Right cardiac atrium (tissue), 5 donors: ENCODE results near the gene SEC23B. TPM values are rescaled to one million over a fixed set of nuclear protein-coding genes. Genes with fewer than 3 reads are reported as not detected.
"Not testable (repeated sequence)": the region's sequence is repeated elsewhere in the genome, so short reads cannot be mapped to it uniquely, and the experiment has no call there.

Experiments
- ATAC-seq, 2 donors: fragments of 200-7000 bp; cut with Tn5 transposase; one replicate each; pipeline versions ENCODE4 v1.8.0 to v1.9.1; 2020; ENCODE audit warnings: moderate library complexity in 2 of 2, mild to moderate bottlenecking in 1 of 2
- DNase-seq, 3 donors: peaks; one replicate each; pipeline ENCODE4 v3.0.0-alpha.2; 2020
- H3K27ac ChIP-seq: one replicate; pipeline ENCODE4 v1.5.1; 2013; ENCODE audit warnings: mild to moderate bottlenecking, low read length, control low read depth, moderate library complexity
- H3K27me3 ChIP-seq: one replicate; pipeline ENCODE4 v1.6.1; 2013; ENCODE audit not compliant: control insufficient read depth, insufficient read depth
- H3K4me1 ChIP-seq: one replicate; pipeline ENCODE4 v1.6.1; 2013; ENCODE audit warnings: low read length; ENCODE audit not compliant: control insufficient read depth, insufficient read depth
- H3K4me3 ChIP-seq: one replicate; pipeline ENCODE4 v1.5.1; 2013; ENCODE audit warnings: low read length, control low read depth
- H3K9me3 ChIP-seq: one replicate; pipeline ENCODE4 v1.6.1; 2013; ENCODE audit warnings: low read length; ENCODE audit not compliant: control insufficient read depth
- WGBS: extraction: QIAGEN DNeasy Blood & Tissue Kit; methylation state at CpG from one replicate; pipeline ENCODE4 v1.1.7; 2013; 5-methylcytosine and 5-hydroxymethylcytosine counted together
- intact Hi-C, 4 donors: fragments of 100-400 bp; cut with DNase I; formaldehyde crosslinking; loops; one replicate each; pipeline versions ENCODE4 v1.11.0 to v1.14.0; 2022 to 2023
- polyA plus RNA-seq: library from polyadenylated mRNA; stranded (reverse); fragments of 200-250 nt; gene quantifications from one replicate; pipeline ENCODE4 v1.2.3, GENCODE V29; 2013
- total RNA-seq, 4 donors: library from RNA; stranded (reverse); fragmentation: NEBNext Ultra II Directional; extraction: Animal tissue kit (Norgen Biotek cat#: 25700); gene quantifications; one replicate each; pipeline ENCODE4 v1.2.1, GENCODE V29; 2021
- donor health status: healthy with polysubstance abuse.
- donor health status: DM: no; HTN: yes; CAD: no.
- donor health status: DM: no; HTN: no; CAD: no.
- donor health status: DM: no; HTN: yes; CAD: no; lungs with severe emphysema.
- donor health status: DM: yes; HTN: yes; CAD: no.

The SEC23B gene
- total and polyA plus RNA-seq, 5 donors = 4.3 to 23.9 (median 14.1) TPM

GRCh38 chr20:18524646-18525045 is 16.9 kb downstream of the SEC23B start:
- WGBS = 100% methylated on average over 1 of the region's 1 CpG
- ATAC-seq = no peak
- intact Hi-C loops = no loop called here

GRCh38 chr20:18526761-18527160 is 19.0 kb downstream of the SEC23B start:
- intact Hi-C loops, H3K27me3 ChIP-seq, DNase-seq, ATAC-seq, H3K9me3 ChIP-seq, H3K27ac ChIP-seq, H3K4me1 ChIP-seq, H3K4me3 ChIP-seq: not testable (repeated sequence)
- WGBS = 81% methylated on average over 14 of the region's 14 CpGs

More at GRCh38 chr20:18524646-18525045, 16.9 kb downstream of the SEC23B start:
- H3K27ac ChIP-seq = no peak overlapping the region
- no peaks in the 10 kb centered on the region for H3K27me3 ChIP-seq
- no peaks in the 10 kb centered on the region for H3K4me1 ChIP-seq
- no peak overlapping the region for H3K4me3 ChIP-seq
- DNase-seq = no peak
- H3K9me3 ChIP-seq = no peaks in the 10 kb centered on the region

DNA sequence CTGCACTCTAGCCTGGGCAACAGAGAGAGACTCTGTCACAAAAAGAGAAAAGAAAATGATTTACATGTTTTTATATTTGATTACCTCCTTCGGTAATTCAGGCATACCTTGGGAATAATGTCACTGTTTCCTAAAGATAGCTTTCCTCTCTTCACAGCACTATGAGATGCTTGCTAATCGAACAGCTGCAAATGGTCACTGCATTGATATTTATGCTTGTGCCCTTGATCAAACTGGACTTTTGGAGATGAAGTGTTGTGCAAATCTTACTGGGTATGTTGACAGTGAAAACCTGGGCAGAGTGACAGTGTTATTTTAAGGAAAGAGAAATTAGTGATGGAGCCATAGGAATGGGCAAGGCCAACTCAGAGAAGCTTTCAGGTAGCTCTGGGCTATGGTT is 19.6 kb downstream of the SEC23B start:
- 89% methylated on average over 2 of the region's 2 CpGs for WGBS
- Histone ChIP-seq H3K27ac (no peak overlapping the region), H3K4me1 (no peaks in the 10 kb centered on the region), H3K27me3 (no peaks in the 10 kb centered on the region), H3K4me3 (no peak overlapping the region), H3K9me3 (no peaks in the 10 kb centered on the region)
- DNase-seq (no peak), ATAC-seq (no peak)
- intact Hi-C loops = no loop called here

GRCh38 chr20:18527836-18528235 is 20.1 kb downstream of the SEC23B start:
- intact Hi-C loops = no loop called here
- WGBS = 97% methylated on average over 2 of the region's 2 CpGs

DNA sequence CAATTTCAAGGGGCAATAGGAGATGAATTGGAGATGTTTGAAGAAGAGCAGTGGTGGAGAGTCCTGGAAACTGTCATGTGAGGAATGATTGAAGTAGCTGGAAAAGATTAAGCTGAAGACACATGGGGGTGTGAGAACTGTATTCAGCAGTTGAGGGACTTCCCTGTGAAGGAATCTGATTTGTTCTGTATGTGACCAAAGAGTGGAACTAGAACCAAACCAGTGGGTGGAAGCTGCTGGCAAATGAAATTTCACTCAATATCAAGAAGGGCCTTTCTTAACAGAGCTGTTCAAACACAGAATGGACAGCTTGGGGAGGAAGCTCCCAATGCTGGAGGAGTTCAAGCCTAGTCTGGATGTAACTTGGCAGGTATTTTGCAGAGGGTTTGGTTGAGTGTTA is 21.3 kb downstream of the SEC23B start:
- Histone ChIP-seq H3K4me3 (no peak overlapping the region), H3K9me3 (no peaks in the 10 kb centered on the region), H3K27me3 (no peaks in the 10 kb centered on the region), H3K27ac (no peak overlapping the region), H3K4me1 (no peaks in the 10 kb centered on the region)
- intact Hi-C loops = no loop called here
- ATAC-seq (no peak), DNase-seq (no peak)

More at GRCh38 chr20:18527836-18528235, 20.1 kb downstream of the SEC23B start:
- Histone ChIP-seq H3K4me1 (no peaks in the 10 kb centered on the region), H3K27ac (no peak overlapping the region), H3K4me3 (no peak overlapping the region), H3K9me3 (no peaks in the 10 kb centered on the region), H3K27me3 (no peaks in the 10 kb centered on the region)
- ATAC-seq (no peak), DNase-seq (no peak)

GRCh38 chr20:18532626-18533025 is 24.9 kb downstream of the SEC23B start:
- no peak overlapping the region for H3K4me3 ChIP-seq
- no peaks in the 10 kb centered on the region for H3K27me3 ChIP-seq
- DNase-seq = no peak
- WGBS = 86% methylated on average over 6 of the region's 6 CpGs
- no peak overlapping the region for H3K27ac ChIP-seq
- intact Hi-C loops = no loop called here
- no peaks in the 10 kb centered on the region for H3K4me1 ChIP-seq
- ATAC-seq = no peak
- H3K9me3 ChIP-seq = no peaks in the 10 kb centered on the region

DNA sequence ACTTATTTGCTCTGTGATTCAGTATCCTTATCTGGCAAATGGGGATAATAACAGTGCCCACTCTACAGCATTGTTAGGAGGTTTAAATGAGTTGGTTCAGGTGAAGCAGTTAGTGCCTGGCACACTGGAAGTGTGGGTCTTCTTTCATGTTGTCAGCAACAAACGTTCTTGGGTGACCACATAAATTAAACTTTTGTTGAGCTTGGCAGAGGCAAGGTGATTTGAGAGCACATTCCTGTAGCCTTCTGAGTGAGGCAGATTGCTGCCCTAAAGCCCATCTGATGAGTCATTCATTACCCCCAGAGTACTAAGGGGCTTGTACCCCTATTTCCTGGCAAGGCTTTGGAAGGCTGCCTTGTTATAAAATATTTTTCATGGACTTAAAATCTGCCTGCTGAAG is 25.8 kb downstream of the SEC23B start:
- Histone ChIP-seq H3K4me3 (no peak overlapping the region), H3K27ac (no peak overlapping the region), H3K27me3 (no peaks in the 10 kb centered on the region), H3K9me3 (no peaks in the 10 kb centered on the region), H3K4me1 (no peaks in the 10 kb centered on the region)
- intact Hi-C loops = no loop called here
- DNase-seq (no peak), ATAC-seq (no peak)
- WGBS = 55% methylated on average over 1 of the region's 1 CpG

- no peaks in the 10 kb centered on the region for H3K9me3 ChIP-seq
These were observed 26.4 kb downstream of the SEC23B start for GRCh38 chr20:18533978-18534644.

GRCh38 chr20:18537651-18538050 is 29.9 kb downstream of the SEC23B start:
- no peak overlapping the region for H3K27ac ChIP-seq
- no peak for DNase-seq
- no peak overlapping the region for H3K4me3 ChIP-seq
- H3K9me3 ChIP-seq = no peaks in the 10 kb centered on the region
- no peaks in the 10 kb centered on the region for H3K27me3 ChIP-seq
- 97% methylated on average over 2 of the region's 2 CpGs for WGBS
- intact Hi-C loops = no loop called here
- no peak for ATAC-seq
- H3K4me1 ChIP-seq = no peaks in the 10 kb centered on the region

More at GRCh38 chr20:18533978-18534644, 26.4 kb downstream of the SEC23B start:
- WGBS = 84% methylated on average over 6 of the region's 6 CpGs
- no peak overlapping the region for H3K27ac ChIP-seq
- H3K27me3 ChIP-seq = no peaks in the 10 kb centered on the region
- H3K4me1 ChIP-seq = no peaks in the 10 kb centered on the region
- intact Hi-C loops = no loop called here
- DNase-seq = no peak
- no peak overlapping the region for H3K4me3 ChIP-seq
- no peak for ATAC-seq

DNA sequence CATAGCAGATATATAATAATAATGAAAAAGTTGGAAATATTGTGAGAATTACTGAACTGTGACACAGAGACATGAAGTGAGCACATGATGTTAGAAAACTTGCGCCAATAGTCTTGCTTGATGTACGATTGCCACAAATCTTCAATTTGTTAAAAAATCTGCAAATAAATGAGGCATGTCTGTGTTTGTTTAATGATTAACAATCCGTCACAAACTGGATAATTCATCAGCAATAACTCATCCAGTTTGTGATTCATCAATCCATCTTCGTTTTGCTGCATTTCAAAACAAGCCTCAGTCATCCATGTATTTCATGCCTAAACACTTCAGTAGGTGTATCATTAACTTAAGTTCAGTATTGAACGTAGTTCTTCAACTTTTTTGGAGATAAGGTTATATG is 34.0 kb downstream of the SEC23B start:
- intact Hi-C loops = no loop called here
- Histone ChIP-seq H3K4me1 (no peaks in the 10 kb centered on the region), H3K27me3 (no peaks in the 10 kb centered on the region), H3K27ac (no peak overlapping the region), H3K9me3 (no peaks in the 10 kb centered on the region), H3K4me3 (no peak overlapping the region)
- no peak for DNase-seq
- no peak for ATAC-seq
- 89% methylated on average over 5 of the region's 5 CpGs for WGBS

GRCh38 chr20:18543216-18543615 is 35.5 kb downstream of the SEC23B start:
- DNase-seq (no peak), ATAC-seq (no peak)
- Histone ChIP-seq H3K4me3 (no peak overlapping the region), H3K9me3 (no peaks in the 10 kb centered on the region), H3K27ac (no peak overlapping the region), H3K27me3 (no peaks in the 10 kb centered on the region), H3K4me1 (no peaks in the 10 kb centered on the region)
- intact Hi-C loops = no loop called here
- 95% methylated on average over 4 of the region's 4 CpGs for WGBS

- peak in 1 of 3 donors; percentile 38 for DNase-seq
- H3K4me3 ChIP-seq = no peak overlapping the region
- no peaks in the 10 kb centered on the region for H3K4me1 ChIP-seq
- 76% methylated on average over 7 of the region's 7 CpGs for WGBS
- intact Hi-C loops = no loop called here
- no peak overlapping the region for H3K27ac ChIP-seq
- H3K9me3 ChIP-seq = no peaks in the 10 kb centered on the region
- no peaks in the 10 kb centered on the region for H3K27me3 ChIP-seq
- peak in 1 of 2 donors; percentile 61 for ATAC-seq
These were observed 36.2 kb downstream of the SEC23B start for GRCh38 chr20:18543932-18544331.
